ENCODE results near the gene ABLIM2. TPM values are rescaled to one million over a fixed set of nuclear protein-coding genes. Genes with fewer than 3 reads are reported as not detected.

ABLIM2 gene
- total RNA-seq, 1 donor from 2014 or later: 0.36 TPM

Other genes with a start within 250 kb of the ABLIM2 start
- 48.3 and 48.4 TPM in 2 replicates for gene AFAP1, start 219.0 kb downstream of the ABLIM2 start, total RNA-seq
- 25.4 and 33.6 TPM in 2 replicates for gene SH3TC1, start 40.5 kb upstream of the ABLIM2 start, total RNA-seq
- gene HTRA3, start 110.9 kb upstream of the ABLIM2 start, total RNA-seq: not detected in 2 replicates

All from activated T-helper 1 cell treated with anti-CD3 and anti-CD28 coated beads, Interleukin-12 subunit alpha, Interleukin-12 subunit beta, Interleukin-2, Interleukin-4 antibody, amounts not matched to agents 30 ng/mL and 10 ng/mL and 1 ng/mL, durations not matched to agents 14 hours and 24 hours and 36 hours (primary cell).